ENCODE measurements around the gene HTD2.
"Not testable (repeated sequence)": the region's sequence is repeated elsewhere in the genome, so short reads cannot be mapped to it uniquely, and the experiment has no call there.

The HTD2 gene

DNA sequence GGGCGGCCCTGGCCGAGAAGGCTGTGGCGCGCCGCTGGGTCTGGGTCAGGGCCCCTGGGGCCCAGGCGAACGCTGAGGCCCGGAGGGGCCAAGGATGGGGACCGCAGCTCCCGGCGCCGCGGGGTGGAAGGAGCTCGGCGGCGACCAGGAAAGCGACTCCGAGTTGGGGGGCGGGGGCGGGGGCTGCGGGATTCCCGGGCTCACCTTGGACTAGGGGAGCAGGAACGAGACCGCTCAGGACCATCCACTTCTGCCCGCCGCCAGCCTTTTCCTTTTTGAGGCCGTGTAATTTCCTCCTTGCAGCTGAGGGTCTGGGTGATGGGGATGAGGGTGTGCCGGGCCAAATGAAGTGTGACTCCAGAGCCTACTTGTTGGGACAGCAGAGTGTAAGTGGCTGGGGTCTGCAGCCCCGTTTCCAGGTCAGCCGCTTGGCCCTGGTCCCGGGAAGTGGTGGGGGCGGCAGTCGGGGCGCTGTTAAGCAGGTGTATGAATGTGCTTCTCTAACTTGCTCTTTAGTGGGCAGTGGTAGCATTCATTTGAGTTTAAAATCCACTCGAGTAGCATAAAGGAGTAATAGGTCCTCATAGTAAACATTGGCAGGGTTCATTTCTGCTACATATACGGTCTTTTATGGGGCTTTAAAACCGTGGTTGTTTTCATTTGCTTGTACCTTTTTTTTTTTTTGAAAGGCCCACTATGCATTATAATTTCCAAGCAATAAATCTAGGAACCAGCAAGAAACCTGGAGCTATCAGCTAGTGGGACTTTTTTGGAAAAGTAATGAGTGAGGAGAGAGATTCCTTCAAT is 27.1 kb downstream of the HTD2 start:
- DNase-seq: peak; percentile 15

- no peak for DNase-seq
These were observed 27.6 kb downstream of the HTD2 start for GRCh38 chr3:58334013-58334321.

- DNase-seq: no peak
These were observed 28.2 kb downstream of the HTD2 start for GRCh38 chr3:58334506-58334884.

- DNase-seq: no peak
These were observed 29.3 kb downstream of the HTD2 start for GRCh38 chr3:58335652-58335947.

- no peak for DNase-seq
These were observed 30.0 kb downstream of the HTD2 start for GRCh38 chr3:58336135-58336882.

DNA sequence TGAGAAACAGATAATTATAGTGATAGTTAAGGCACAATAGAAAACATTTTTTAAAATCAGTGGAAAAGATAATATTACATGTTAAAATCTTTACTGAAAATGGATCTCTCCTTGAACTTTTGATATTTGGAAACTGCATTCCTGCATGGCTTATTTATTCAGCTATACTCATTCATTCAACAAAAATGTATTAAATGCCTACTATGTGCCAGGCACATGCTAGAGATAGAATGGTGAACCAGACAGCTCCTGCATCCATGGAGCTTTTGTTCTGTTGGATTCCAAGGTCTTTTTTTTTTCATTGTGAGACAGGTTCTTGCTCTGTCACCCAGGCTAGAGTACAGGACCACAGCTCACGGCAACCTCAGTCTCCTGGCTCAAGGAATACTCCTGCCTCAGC is 30.9 kb downstream of the HTD2 start:
- DNase-seq: no peak

DNA sequence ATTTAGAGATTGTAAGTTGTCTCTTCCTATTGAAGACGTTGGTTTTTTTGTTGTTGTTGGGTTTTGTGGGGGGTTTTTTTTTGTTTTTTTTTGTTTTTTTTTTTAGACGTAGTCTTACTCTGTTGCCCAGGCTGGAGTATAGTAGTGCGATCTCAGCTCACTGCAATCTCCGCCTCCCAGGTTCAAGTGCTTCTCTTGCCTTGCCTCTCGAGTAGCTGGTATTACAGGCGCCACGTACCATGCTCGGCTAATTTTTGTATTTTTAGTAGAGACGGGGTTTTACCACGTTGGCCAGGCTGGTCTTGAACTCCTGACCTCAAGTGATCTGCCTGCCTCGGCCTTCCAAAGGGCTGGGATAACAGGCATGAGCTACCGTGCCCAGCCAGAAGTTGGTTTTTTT is 32.8 kb downstream of the HTD2 start:
- not testable (repeated sequence) for DNase-seq

- DNase-seq: no peak
These were observed 34.4 kb downstream of the HTD2 start for GRCh38 chr3:58340594-58341244.

GRCh38 chr3:58341376-58341775 is 35.1 kb downstream of the HTD2 start:
- DNase-seq: no peak

DNA sequence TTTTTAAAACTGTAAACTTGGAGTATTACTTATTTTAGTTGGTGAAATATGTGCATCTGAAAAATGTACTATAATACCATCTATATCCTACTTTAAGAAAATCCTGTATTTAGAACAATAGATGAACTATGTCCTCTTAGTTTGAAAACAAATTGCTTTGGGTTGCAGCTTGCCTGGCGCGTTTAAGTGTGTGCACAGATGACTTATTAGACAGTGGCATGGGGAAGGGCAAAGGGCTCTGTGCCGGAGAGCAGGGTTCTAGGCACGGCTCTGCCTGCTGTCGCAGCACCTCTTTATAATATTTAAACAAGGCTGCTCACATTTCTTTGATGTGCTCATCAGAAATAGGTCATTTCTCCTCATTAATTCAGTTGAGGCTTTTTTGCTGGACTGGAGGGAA is 36.4 kb downstream of the HTD2 start:
- DNase-seq: no peak

- no peak for DNase-seq
These were observed 39.1 kb downstream of the HTD2 start for GRCh38 chr3:58345457-58345856.

GRCh38 chr3:58346368-58346767 is 40.0 kb downstream of the HTD2 start:
- DNase-seq: no peak

- DNase-seq: no peak
These were observed 41.7 kb downstream of the HTD2 start for GRCh38 chr3:58347984-58348383.

DNA sequence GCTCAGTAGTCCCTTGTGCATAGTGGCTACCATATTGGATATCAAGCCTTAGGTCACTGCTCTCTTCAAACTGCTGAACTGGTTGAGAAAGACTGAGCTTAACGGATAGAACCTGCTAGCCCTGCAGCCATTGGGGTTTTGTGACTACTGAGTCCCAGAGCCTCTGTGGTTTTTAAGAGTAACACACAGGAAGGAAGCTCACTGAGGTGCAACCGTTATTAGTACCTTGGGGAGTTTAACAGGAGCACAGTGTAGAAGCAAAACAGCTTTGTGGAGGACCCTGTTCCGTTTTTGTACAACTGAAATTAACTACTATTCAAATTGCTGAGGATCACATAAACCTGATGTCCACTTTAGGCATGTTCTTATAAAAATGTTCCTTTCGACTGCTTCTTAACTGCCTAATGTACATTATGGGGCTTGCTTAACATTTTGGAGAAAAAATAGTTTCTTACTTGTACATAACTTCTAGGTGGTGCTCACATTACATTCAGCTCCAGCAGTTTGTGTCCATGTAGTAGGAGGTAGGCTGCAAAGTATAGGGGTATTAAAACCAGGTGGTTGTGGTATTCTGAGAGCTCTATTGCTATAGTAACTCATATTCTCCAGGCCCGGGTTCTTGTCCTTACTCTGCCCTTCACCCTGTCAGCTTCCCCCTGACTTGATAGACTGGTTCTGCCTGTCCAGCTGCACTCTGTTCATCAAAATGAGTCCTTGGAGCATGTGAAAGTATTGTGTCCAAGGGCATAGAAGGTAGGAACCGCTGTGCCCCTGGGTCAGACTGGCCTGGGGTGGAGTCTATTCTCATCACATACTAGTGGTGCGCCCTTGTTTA is 43.7 kb downstream of the HTD2 start:
- peak; percentile 5 for DNase-seq

DNA sequence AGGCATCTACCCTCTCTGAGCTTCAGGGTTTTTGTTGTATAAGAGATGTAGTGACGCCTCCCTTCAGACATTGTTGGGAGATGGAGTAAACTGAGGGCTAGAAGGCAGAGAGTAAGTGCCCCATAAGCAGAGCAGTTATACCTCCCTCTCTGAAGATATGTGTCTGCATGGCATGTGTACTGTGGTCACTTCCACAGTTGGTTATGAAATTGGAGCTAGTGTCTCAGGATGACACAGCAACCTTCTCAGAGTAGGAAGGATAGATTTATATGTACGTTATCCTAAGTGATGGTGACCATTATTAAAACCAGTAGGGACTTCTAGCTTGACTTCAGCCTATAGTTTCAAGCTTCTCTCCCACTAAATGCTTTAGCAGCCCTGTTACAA is 44.3 kb downstream of the HTD2 start:
- DNase-seq: no peak

DNA sequence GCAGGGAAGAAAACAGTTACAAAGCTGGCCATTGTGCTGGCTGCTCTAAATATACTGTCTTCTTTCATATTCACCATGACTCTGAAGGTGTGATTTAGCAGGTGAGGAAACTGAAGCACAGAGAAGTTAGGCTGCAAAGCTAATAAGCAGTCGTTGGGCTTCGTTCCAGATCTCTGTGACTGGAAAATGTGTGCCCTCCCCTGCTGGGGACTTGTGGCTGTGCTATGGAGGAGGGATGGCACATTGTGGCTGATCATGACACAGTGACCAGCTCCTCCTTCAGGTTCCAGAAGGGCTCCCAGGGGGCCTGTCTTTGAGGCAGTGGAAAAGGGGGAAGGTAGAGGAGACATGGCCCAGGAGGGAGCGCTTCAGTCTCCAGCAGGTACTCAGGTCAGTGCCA is 45.6 kb downstream of the HTD2 start:
- DNase-seq: no peak

DNA sequence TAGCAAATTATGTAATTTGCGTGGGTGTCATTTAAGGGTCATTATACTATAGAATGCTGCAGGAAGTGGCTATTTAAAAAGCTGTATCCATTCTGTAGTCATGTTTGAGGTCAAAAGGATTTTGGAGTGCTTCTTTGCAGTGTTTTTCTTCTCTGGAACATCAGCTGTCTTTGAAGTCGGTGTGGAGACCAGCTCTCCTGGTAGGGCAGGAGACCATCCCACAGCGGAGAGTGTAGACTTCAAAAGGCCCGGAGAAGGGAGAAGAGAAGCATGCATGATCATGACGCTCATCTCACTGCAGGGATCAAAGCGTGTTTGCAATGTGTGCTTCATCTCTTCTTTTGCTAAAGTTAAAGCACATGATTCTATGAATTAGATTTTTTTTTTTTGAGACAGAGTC is 46.3 kb downstream of the HTD2 start:
- DNase-seq: no peak

GRCh38 chr3:58353722-58354553 is 47.6 kb downstream of the HTD2 start:
- peak; percentile 21 for DNase-seq

GRCh38 chr3:58355179-58355578 is 48.9 kb downstream of the HTD2 start:
- DNase-seq: no peak

DNA sequence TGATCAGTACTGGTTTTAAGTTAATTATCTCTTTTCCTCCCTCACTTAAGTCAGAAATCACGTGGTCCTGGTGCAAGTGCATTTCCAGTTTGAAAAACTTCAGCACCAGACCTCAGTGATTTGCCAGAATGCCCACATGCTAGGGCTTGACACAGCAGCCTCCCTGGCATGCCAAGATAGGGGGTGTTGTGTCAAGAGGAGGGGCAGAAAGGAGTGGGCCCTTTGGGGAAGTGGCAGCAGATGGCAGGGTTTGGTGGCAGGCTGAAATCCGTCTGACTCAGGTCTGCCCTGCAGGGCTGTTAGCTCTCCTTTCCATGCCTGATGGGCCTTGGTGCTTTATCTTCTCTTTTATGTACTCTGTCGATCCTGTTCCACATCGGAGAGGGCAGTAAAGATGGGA is 49.7 kb downstream of the HTD2 start:
- DNase-seq: no peak

DNA sequence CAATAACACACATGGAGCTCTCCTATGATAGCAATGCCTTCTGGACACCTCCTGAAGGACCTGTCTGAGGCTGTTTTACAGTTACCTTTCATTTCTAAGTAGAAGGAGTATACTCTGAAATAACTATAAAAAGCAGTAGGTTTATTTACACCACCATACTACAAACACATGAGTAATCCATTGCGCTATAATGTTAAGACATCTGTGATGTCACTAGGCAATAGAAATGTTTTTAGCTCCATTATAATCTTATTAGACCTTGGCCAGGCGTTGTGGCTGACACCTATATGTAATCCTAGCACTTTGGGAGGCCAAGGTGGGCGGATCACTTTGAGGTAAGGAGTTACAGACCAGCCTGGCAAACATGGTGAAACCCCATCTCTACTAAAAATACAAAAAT is 51.1 kb downstream of the HTD2 start:
- DNase-seq: no peak

DNA sequence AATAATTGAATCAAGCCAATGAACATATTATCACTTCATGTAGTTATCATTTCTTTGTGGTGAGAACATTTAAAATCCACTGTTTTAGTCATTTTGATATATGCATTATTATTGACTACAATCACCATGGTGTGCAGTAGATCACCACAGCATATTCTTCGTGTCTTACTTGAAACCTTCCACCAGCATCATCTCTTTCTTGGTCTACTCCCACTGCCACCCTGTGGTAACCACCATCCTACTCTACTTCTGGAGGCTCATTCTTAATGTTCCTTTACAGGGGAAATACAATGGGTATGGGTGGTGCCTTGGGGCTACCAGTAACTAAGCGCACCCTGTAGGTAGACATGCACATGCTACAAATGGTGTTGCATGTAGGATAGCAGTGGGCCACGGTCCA is 51.8 kb downstream of the HTD2 start:
- DNase-seq: no peak

- no peak for DNase-seq
These were observed 52.5 kb downstream of the HTD2 start for GRCh38 chr3:58358808-58359207.

Data from CD4-positive, alpha-beta T cell treated with Interleukin-4 for 4 hours (primary cell).